Measurements from ENCODE around the gene GRK5.
"Not testable (repeated sequence)": the region's sequence is repeated elsewhere in the genome, so short reads cannot be mapped to it uniquely, and the experiment has no call there.

Gene GRK5

GRCh38 chr10:119274519-119275045 is 67.2 kb downstream of the GRK5 start:
- no peak for DNase-seq (ENCODE audit: low read depth in 2 of 2)

GRCh38 chr10:119275085-119275484 is 67.7 kb downstream of the GRK5 start:
- DNase-seq (ENCODE audit: low read depth in 2 of 2), result no peak

- DNase-seq (ENCODE audit: low read depth in 2 of 2), result not testable (repeated sequence)
These were observed 68.8 kb downstream of the GRK5 start for GRCh38 chr10:119276194-119276593.

- DNase-seq (ENCODE audit: low read depth in 2 of 2), result no peak
These were observed 70.8 kb downstream of the GRK5 start for GRCh38 chr10:119278126-119278709.

- no peak for DNase-seq (ENCODE audit: low read depth in 2 of 2)
These were observed 72.1 kb downstream of the GRK5 start for GRCh38 chr10:119279441-119279840.

- no peak for DNase-seq (ENCODE audit: low read depth in 2 of 2)
These were observed 74.3 kb downstream of the GRK5 start for GRCh38 chr10:119281581-119282071.

- no peak for DNase-seq (ENCODE audit: low read depth in 2 of 2)
These were observed 75.1 kb downstream of the GRK5 start for GRCh38 chr10:119282446-119282845.

- DNase-seq (ENCODE audit: low read depth in 2 of 2), result no peak
These were observed 76.0 kb downstream of the GRK5 start for GRCh38 chr10:119283387-119283786.

GRCh38 chr10:119283818-119284217 is 76.4 kb downstream of the GRK5 start:
- no peak for DNase-seq (ENCODE audit: low read depth in 2 of 2)

GRCh38 chr10:119284679-119285096 is 77.3 kb downstream of the GRK5 start:
- no peak for DNase-seq (ENCODE audit: low read depth in 2 of 2)

- DNase-seq (ENCODE audit: low read depth in 2 of 2), result no peak
These were observed 78.3 kb downstream of the GRK5 start for GRCh38 chr10:119285495-119286267.

- DNase-seq (ENCODE audit: low read depth in 2 of 2), result no peak
These were observed 79.1 kb downstream of the GRK5 start for GRCh38 chr10:119286516-119286915.

GRCh38 chr10:119286983-119287633 is 79.7 kb downstream of the GRK5 start:
- DNase-seq (ENCODE audit: low read depth in 2 of 2), result no peak

GRCh38 chr10:119288574-119289001 is 81.2 kb downstream of the GRK5 start:
- DNase-seq (ENCODE audit: low read depth in 2 of 2), result no peak

- DNase-seq (ENCODE audit: low read depth in 2 of 2), result no peak
These were observed 82.0 kb downstream of the GRK5 start for GRCh38 chr10:119289227-119289920.

- no peak for DNase-seq (ENCODE audit: low read depth in 2 of 2)
These were observed 83.1 kb downstream of the GRK5 start for GRCh38 chr10:119290301-119291048.

GRCh38 chr10:119291223-119291900 is 84.0 kb downstream of the GRK5 start:
- no peak for DNase-seq (ENCODE audit: low read depth in 2 of 2)

- DNase-seq (ENCODE audit: low read depth in 2 of 2), result no peak
These were observed 85.8 kb downstream of the GRK5 start for GRCh38 chr10:119292968-119293760.

- DNase-seq (ENCODE audit: low read depth in 2 of 2), result no peak
These were observed 89.3 kb downstream of the GRK5 start for GRCh38 chr10:119296703-119297102.

Measured in stimulated activated CD8-positive, alpha-beta memory T cell treated with anti-CD3 and anti-CD28 coated beads, Interleukin-2, amount 100 ng/mL, for 1 hour (primary cell).